Astrocyte (in vitro differentiated cells and primary cell): ENCODE measurements around the gene CIITA. TPM values are rescaled to one million over a fixed set of nuclear protein-coding genes. Genes with fewer than 3 reads are reported as not detected.

Source experiments
- DNase-seq: peaks from one replicate; pipeline ENCODE4 v3.0.0-alpha.2; 2010; ENCODE audit warnings: low read depth
- FAIRE-seq: peaks from 2 replicates; lab custom pipeline; 2011; peaks lifted over from hg19 to GRCh38; lab: Jason Lieb, UNC
- H2AFZ ChIP-seq: 2 replicates; pipeline ENCODE4 v1.6.0; 2012; ENCODE audit warnings: low read depth, low read length, inconsistent platforms
- H3K27ac ChIP-seq: 2 replicates; pipeline ENCODE4 v1.5.1; 2011; ENCODE audit warnings: low read depth, low read length, inconsistent platforms
- H3K27me3 ChIP-seq: 2 replicates; pipeline ENCODE4 v1.6.0; 2011; ENCODE audit warnings: low read length, inconsistent platforms; ENCODE audit not compliant: insufficient read depth
- H3K36me3 ChIP-seq: 2 replicates; pipeline ENCODE4 v1.5.1; 2011; ENCODE audit warnings: low read length, inconsistent platforms; ENCODE audit not compliant: insufficient read depth
- H3K4me1 ChIP-seq: 2 replicates; pipeline ENCODE4 v1.5.1; 2011; ENCODE audit warnings: low read length, inconsistent platforms; ENCODE audit not compliant: insufficient read depth
- H3K4me2 ChIP-seq: 2 replicates; pipeline ENCODE4 v1.6.0; 2012; ENCODE audit warnings: low read length, inconsistent platforms
- H3K4me3 ChIP-seq: 2 replicates; pipeline ENCODE4 v1.5.1; 2011; ENCODE audit warnings: low read depth, mild to moderate bottlenecking, low read length, inconsistent platforms; ENCODE audit not compliant: insufficient read depth
- H3K79me2 ChIP-seq: 2 replicates; pipeline ENCODE4 v1.6.0; 2012; ENCODE audit warnings: mild to moderate bottlenecking, low read length, inconsistent platforms; ENCODE audit not compliant: insufficient read depth
- H3K9ac ChIP-seq: 2 replicates; pipeline ENCODE4 v1.6.0; 2012; ENCODE audit warnings: mild to moderate bottlenecking, low read length, inconsistent platforms
- H3K9me3 ChIP-seq: 2 replicates; pipeline ENCODE4 v1.5.1; 2012; ENCODE audit warnings: low read depth, mild to moderate bottlenecking, low read length, inconsistent platforms; ENCODE audit not compliant: insufficient read depth
- H4K20me1 ChIP-seq: 2 replicates; pipeline ENCODE4 v1.6.0; 2012; ENCODE audit warnings: low read length, inconsistent platforms; ENCODE audit not compliant: insufficient read depth
- H3K27ac Mint-ChIP-seq: one replicate; pipeline ENCODE4 v1.8.0; 2021; ENCODE audit warnings: mild to moderate bottlenecking, mixed read lengths; ENCODE audit not compliant: unreplicated experiment
- H3K27me3 Mint-ChIP-seq: one replicate; pipeline ENCODE4 v1.8.0; 2021; ENCODE audit warnings: low read depth, mixed read lengths; ENCODE audit not compliant: unreplicated experiment
- H3K36me3 Mint-ChIP-seq: one replicate; pipeline ENCODE4 v1.8.0; 2021; ENCODE audit warnings: low read depth, mixed read lengths; ENCODE audit not compliant: unreplicated experiment
- H3K4me1 Mint-ChIP-seq: one replicate; pipeline ENCODE4 v1.8.0; 2021; ENCODE audit warnings: low read depth, mixed read lengths; ENCODE audit not compliant: unreplicated experiment
- H3K4me3 Mint-ChIP-seq: one replicate; pipeline ENCODE4 v1.8.0; 2021; ENCODE audit warnings: mild to moderate bottlenecking, moderate library complexity, mixed read lengths; ENCODE audit not compliant: unreplicated experiment
- H3K9me3 Mint-ChIP-seq: one replicate; pipeline ENCODE4 v1.8.0; 2021; ENCODE audit warnings: mild to moderate bottlenecking, mixed read lengths; ENCODE audit not compliant: unreplicated experiment
- CTCF ChIP-seq: IDR thresholded peaks from 2 replicates; pipeline ENCODE4 v1.5.1; 2011; ENCODE audit warnings: low read depth, mild to moderate bottlenecking, inconsistent platforms, low read length, moderate library complexity; ENCODE audit not compliant: insufficient read depth
- EZH2 ChIP-seq: IDR thresholded peaks from 2 replicates; pipeline ENCODE4 v1.6.1; 2012; ENCODE audit warnings: mild to moderate bottlenecking, low read length, inconsistent platforms; ENCODE audit not compliant: insufficient read depth
- total RNA-seq: library from RNA; stranded (reverse); gene quantifications from 2 replicates; pipeline ENCODE4 v1.2.1, GENCODE V29; 2021

CIITA gene
- total RNA-seq, 1 donor from 2014 or later, result not detected

- Histone ChIP-seq H3K36me3 (no peaks in the 10 kb centered on the region), H2AFZ (no peak overlapping the region), H3K4me2 (no peak overlapping the region), H3K27me3 (no peaks in the 10 kb centered on the region), H3K9ac (no peak overlapping the region), H3K9me3 (no peaks in the 10 kb centered on the region), H3K4me3 (no peak overlapping the region), H4K20me1 (no peaks in the 10 kb centered on the region), H3K79me2 (no peaks in the 10 kb centered on the region), H3K4me1 (peaks cover 2% of the 10 kb centered on the region), H3K27ac (no peak overlapping the region)
- Mint-ChIP-seq H3K27ac (no peak overlapping the region), H3K36me3 (no peaks in the 10 kb centered on the region), H3K4me3 (no peak overlapping the region), H3K9me3 (no peaks in the 10 kb centered on the region), H3K27me3 (peaks cover 28% of the 10 kb centered on the region), H3K4me1 (no peaks in the 10 kb centered on the region)
- FAIRE-seq (no peak), DNase-seq (no peak)
- no peak for TF ChIP-seq CTCF
- no peak for TF ChIP-seq EZH2
Observed at GRCh38 chr16:10916534-10916933, 39.5 kb downstream of the CIITA start.

DNA sequence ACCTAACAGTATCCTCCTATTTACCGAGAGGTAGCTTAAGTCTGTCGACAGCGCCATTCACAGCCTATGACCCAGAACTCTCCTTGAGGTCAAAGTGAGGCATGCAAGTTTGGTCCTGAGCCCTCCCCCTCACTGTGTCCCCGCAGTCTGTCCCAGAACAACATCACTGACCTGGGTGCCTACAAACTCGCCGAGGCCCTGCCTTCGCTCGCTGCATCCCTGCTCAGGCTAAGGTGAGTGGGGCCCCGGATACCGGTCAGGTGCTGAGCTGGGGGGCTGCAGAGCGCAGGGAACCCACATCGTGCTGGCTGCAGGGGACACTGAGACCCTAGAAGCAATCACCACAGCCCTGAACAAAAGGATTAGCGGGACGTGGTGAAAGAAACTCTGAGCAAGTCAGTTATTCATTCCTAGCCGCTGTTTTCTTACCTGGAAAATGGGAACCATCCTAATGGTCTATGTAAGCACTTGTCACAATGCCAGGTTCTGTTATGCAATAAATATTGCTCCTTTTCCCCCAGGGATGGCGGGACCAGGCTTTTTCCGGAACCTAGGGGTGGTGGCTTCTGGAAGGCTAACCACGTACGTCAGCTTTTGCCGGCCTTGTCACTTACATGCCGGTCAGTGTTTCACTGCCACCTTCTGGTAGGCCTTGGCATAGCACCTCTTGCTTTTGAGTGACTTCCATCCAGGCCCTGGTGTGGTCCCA is 41.4 kb downstream of the CIITA start:
- peaks cover under 1% of the 10 kb centered on the region for H3K36me3 Mint-ChIP-seq
- DNase-seq, result peak; percentile 81
- H2AFZ ChIP-seq, result peak overlapping the region; percentile 46

More for the DNA sequence above, 41.4 kb downstream of the CIITA start:
- no peaks in the 10 kb centered on the region for H3K9me3 Mint-ChIP-seq
- Histone ChIP-seq H3K4me3 (no peak overlapping the region), H3K27me3 (no peaks in the 10 kb centered on the region), H3K79me2 (no peaks in the 10 kb centered on the region), H3K4me2 (peak overlapping the region; percentile 64), H3K9me3 (no peaks in the 10 kb centered on the region), H3K9ac (peak overlapping the region; percentile 31), H4K20me1 (no peaks in the 10 kb centered on the region), H3K36me3 (no peaks in the 10 kb centered on the region), H3K27ac (no peak overlapping the region), H3K4me1 (peaks cover 10% of the 10 kb centered on the region)
- FAIRE-seq, result peak; percentile 54
- peaks cover 15% of the 10 kb centered on the region for H3K27me3 Mint-ChIP-seq
- H3K4me3 Mint-ChIP-seq, result no peak overlapping the region
- no peak for TF ChIP-seq EZH2
- TF ChIP-seq CTCF, result peak; percentile 99
- H3K27ac Mint-ChIP-seq, result no peak overlapping the region
- no peaks in the 10 kb centered on the region for H3K4me1 Mint-ChIP-seq
